ENCODE measurements around the gene MDK.
"Not testable (repeated sequence)": the region's sequence is repeated elsewhere in the genome, so short reads cannot be mapped to it uniquely, and the experiment has no call there.

Gene MDK

DNA sequence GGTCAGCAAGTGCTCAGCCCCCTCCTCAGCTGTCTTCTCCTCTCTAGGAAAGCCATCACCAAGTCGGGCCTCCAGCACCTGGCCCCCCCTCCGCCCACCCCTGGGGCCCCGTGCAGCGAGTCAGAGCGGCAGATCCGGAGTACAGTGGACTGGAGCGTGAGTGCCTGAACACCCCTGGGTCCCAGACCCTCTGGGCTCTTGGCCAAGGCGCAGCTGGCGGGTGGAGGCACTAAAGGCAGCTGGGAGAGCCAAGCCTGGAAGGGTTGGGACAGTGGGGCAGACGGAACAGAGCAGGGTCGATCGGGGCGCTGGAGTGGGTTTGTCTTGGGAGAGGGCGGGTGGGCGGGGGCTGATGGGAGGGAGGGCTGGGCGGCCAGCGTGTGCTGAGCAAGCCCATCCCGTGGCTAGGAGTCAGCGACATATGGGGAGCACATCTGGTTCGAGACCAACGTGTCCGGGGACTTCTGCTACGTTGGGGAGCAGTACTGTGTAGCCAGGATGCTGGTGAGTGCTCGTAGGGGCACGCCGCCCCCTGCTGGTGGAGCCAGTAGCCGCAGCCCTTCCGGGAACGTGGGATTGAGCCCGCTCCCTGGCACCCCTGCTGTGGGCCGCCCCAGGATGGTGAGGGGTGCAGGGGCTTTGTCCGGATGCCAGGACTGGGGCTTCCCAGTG lies 14.1 kb upstream of the MDK start:
- peak; percentile 40 to 46 for DNase-seq (ENCODE audit: low read depth in 2 of 2)

DNA sequence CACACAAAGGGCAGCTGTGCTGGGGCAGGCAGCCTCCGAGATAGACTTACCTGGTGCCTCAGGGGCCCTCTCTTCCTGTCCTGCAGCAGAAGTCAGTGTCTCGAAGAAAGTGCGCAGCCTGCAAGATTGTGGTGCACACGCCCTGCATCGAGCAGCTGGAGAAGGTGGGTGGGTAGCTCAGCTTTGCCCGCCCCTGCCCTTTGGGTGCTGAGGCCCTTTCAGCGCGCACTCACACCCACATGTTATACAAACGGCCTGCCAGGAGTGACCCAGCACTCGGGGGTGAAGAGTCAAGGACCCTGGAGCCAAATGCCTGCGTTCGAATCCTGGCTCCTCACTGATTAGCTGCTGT lies 13.6 kb upstream of the MDK start:
- no peak for DNase-seq (ENCODE audit: low read depth in 2 of 2)

DNA sequence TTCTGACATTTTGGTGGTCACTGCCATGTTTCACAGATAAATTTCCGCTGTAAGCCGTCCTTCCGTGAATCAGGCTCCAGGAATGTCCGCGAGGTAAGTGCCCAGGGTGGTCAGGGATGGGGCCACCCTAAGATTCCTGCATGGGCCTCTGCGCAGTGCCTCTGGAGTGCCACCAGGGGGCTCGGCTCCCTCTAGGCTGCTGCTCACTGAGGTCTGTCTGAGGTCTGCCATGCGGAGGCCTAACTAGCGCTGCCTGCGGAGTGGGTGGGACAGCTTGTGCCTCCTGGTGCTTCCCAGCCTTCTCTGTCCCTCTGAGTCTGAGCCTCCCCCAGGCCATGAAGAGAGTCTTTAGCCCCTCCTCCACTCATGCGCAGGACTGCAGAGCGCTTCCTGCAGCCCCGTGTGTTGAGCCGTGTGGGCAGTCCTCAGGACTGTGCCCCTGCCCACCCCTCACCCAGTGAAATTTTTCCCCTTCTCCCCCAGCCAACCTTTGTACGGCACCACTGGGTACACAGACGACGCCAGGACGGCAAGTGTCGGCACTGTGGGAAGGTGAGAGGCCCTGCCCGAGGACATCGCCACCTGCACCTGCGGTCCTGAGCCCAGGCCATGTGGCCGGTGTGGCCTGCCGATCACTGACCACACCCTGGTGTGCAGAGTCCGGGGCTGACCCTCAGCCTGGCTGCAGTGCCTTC lies 11.9 kb upstream of the MDK start:
- DNase-seq (ENCODE audit: low read depth in 2 of 2) = peak in 1 of 2 donors; percentile 33

DNA sequence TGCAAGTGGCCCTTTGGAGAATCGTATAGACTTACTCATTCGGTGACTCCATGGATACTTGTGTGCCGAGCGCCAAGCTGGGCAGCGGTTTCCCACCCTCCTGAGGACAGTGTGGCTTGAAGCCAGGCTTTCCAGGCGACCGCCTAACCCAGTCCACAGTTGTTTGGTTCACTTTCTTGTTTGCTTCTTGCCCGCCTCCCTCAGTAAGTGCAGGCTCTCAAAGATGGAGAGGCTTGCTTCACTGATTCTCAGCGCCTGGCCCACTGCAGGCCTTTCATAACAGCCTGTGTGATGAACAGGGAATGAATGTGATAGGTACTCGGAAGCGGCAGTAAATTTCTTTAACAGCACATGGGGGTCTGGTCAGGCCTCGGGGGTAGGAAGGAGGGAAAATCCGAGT lies 11.2 kb upstream of the MDK start:
- no peak for DNase-seq (ENCODE audit: low read depth in 2 of 2)

DNA sequence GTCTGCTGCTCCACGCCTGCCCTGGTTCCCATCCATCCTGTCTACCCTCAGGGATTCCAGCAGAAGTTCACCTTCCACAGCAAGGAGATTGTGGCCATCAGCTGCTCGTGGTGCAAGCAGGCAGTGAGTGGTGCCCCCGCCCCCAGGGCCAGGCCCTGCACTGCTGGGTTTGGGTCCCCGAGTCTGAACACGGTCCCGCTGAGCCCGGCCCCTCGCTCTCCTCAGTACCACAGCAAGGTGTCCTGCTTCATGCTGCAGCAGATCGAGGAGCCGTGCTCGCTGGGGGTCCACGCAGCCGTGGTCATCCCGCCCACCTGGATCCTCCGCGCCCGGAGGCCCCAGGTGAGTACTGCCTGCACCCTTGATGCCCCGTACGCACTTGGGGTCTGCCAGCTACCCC lies 10.2 kb upstream of the MDK start:
- DNase-seq (ENCODE audit: low read depth in 2 of 2) = not testable (repeated sequence)

DNA sequence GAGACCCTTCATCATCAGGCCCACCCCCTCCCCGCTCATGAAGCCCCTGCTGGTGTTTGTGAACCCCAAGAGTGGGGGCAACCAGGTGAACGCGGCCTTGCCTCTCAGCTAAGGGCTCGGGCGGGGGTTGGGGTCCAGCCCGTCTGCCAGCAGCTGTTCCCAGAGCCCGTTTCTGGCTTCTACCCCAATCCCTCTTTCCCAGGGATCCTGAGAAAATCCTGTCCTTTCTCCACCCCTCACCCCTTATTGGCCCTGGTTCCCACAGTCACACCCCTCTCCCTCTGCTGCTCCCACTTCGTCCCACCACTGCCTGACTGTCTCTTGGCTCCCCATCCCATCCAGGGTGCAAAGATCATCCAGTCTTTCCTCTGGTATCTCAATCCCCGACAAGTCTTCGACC lies 9.4 kb upstream of the MDK start:
- no peak for DNase-seq (ENCODE audit: low read depth in 2 of 2)

DNA sequence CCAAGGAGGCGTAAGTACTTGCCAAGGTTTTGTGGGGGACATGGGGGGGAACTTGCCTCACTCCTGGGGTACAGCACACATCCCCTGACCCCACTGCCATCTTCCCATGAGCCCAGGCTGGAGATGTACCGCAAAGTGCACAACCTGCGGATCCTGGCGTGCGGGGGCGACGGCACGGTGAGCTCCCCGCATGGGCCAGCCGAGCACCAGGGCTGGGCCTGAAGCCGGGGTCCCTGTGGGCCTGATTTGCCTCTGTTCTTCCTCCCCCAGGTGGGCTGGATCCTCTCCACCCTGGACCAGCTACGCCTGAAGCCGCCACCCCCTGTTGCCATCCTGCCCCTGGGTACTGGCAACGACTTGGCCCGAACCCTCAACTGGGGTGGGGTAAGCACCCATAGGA lies 9.0 kb upstream of the MDK start:
- not testable (repeated sequence) for DNase-seq (ENCODE audit: low read depth in 2 of 2)

DNA sequence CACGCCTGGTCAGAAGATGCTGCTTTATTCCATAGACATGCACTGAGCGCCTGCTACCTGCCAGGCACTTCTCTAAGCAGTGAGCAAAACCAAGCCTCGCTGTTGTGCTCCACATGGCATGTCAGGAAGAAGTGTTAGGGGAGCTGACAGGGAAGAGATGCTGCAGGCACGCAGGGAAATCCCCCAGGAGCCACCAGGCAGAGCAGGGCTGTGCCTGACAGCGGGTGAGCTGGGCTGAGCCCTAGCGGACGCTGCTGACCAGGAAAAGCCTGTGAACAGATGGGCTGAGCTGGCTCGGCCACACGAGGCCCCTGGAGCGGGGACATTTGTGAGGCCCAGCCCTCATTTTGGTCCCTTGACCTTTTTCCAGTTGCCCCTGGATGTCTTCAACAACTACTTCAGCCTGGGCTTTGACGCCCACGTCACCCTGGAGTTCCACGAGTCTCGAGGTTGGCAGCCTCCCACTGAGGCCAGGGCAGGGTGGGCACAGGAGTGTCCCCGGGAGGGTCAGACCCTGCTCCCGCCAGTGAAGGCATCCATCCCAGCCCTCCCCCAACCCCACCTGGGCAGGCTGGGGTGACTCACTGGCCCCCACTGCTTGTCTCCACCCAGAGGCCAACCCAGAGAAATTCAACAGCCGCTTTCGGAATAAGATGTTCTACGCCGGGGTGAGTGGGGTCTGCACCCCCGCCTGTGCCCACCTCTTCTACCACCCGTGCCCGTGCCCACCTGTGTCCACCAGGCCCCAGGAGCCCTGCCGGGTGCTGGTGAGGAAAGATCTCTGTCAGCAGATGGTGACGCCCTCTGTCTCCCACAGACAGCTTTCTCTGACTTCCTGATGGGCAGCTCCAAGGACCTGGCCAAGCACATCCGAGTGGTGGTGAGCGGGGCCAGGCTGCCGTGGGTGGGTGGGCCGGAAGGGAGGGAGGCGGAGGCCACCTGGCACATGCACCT lies 7.4 kb upstream of the MDK start:
- DNase-seq (ENCODE audit: low read depth in 2 of 2) = no peak

DNA sequence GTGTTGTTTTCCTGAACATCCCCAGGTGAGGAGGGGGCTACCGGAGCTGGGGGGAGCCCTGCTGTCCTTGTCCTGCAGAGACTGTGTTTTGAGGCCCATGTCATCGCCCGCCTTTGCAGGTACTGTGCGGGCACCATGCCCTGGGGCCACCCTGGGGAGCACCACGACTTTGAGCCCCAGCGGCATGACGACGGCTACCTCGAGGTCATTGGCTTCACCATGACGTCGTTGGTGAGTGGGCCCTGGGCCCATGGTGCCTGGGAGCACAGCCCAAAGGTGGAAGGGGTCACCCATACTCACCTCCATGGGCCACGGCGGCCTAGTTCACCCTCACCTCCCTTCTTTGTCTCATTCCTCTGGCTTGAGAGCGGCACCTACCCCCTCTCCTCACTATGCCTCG lies 6.7 kb upstream of the MDK start:
- DNase-seq (ENCODE audit: low read depth in 2 of 2) = no peak

DNA sequence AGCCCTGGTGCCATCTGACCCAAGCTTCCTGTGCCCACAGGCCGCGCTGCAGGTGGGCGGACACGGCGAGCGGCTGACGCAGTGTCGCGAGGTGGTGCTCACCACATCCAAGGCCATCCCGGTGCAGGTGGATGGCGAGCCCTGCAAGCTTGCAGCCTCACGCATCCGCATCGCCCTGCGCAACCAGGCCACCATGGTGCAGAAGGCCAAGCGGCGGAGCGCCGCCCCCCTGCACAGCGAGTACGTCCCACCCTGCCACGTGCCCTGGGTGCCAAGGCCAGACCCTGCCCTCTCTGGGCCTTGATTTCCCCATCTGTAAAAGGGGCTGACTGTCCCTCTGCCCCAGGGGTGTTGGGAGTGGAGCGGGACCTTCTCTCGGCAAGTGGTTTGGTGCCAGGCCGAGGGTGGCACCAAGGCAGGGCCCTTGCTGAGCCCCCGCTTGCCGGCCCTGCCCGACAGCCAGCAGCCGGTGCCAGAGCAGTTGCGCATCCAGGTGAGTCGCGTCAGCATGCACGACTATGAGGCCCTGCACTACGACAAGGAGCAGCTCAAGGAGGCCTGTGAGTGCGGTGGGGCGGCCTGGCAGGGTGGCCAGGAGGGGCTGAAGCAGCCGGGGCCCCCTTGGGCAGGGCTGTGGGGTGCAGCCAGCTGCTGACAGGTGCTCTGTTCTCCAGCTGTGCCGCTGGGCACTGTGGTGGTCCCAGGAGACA lies 5.9 kb upstream of the MDK start:
- DNase-seq (ENCODE audit: low read depth in 2 of 2) = no peak

DNA sequence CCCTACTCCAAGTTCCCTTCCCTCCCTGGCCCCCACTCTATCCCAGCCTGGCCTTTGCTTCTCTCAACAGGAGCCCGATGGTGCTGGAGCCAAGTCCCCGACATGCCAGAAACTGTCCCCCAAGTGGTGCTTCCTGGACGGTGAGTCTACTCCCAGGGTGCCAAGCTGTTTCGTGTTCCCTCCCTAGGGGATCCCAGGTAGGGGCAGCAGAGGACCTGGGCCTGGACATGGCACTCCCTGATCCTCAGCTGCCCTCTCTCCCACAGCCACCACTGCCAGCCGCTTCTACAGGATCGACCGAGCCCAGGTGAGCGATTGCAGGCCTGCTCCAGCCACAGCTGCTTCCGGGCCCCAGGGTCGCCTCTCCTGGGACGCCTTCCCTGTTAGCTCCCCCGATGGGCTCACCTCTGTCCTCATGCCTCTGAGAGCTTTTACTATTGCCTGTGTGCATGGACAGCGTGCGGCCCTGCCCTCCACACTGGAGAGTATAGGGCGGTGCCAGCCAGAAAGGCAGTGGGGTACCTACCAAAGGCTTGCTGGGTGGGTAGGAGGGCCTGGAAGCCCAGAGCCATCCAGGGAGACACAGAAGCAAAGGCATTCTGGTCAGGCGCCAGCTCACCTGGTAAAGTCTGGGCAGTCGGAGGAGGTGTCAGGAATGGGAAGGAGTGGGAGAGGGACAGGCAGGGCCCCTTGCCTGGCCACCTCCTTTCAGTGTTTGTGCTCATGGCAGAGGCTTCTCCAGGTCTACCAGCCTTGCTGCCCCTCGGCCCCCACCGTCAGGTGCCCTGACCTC lies 5.0 kb upstream of the MDK start:
- DNase-seq (ENCODE audit: low read depth in 2 of 2) = no peak

DNA sequence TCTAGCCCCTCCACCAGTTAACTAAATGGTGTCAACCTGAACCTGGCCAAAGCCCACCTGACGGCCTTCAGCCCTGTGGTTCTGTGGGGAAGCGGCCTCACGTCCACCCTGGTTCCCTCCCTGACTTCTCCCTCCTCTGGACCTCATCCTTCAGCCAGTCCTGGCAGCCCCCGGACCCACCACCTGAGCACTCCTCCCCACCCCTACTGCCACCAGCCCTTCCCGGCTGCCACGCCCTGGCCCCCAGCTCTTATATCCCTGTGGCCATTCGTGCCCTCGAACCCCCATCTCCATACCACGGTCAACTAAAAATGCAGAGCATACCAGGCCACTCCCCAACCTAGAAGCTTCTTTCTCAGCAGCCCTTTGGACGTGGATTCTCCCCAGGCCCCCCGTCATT lies 4.2 kb upstream of the MDK start:
- DNase-seq (ENCODE audit: low read depth in 2 of 2) = no peak

DNA sequence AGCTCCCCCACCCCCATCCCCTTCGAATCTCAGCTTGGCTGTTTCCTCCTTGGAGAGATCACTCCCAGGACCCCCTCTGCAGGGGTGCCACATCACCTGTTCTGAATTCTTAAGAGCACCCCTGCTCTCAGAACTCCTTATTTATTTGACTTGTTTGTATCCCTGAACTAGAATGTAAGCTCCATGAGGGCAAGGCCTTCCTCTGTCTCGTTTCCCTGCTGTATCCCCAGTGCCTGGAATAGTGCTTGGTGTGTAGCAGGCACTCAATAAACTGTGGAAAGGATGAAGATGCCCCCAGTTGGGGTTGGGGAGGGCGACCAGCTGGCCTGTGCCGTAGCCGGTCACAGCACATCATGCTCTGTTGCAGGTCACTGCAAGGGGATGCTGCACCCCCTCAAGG lies 3.6 kb upstream of the MDK start:
- no peak for DNase-seq (ENCODE audit: low read depth in 2 of 2)

DNA sequence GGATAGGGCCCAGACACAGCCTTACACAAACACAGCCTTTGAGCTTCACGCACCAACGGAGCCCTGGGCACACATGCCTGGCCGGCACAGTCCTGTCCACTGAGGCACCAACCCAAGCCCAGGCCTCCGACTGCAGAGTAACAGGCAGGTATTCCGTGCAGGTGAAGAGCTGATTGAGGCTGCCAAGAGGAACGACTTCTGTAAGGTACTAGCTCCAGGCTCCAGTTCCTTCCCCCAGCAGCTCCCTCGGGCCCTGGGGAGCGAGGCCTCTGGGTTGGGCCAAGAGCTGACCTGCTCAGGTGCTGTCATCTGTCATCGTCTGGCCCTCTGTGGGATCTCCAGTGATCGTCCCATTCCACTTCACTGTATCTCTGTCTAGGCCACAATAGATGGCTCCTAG lies 3.2 kb upstream of the MDK start:
- no peak for DNase-seq (ENCODE audit: low read depth in 2 of 2)

DNA sequence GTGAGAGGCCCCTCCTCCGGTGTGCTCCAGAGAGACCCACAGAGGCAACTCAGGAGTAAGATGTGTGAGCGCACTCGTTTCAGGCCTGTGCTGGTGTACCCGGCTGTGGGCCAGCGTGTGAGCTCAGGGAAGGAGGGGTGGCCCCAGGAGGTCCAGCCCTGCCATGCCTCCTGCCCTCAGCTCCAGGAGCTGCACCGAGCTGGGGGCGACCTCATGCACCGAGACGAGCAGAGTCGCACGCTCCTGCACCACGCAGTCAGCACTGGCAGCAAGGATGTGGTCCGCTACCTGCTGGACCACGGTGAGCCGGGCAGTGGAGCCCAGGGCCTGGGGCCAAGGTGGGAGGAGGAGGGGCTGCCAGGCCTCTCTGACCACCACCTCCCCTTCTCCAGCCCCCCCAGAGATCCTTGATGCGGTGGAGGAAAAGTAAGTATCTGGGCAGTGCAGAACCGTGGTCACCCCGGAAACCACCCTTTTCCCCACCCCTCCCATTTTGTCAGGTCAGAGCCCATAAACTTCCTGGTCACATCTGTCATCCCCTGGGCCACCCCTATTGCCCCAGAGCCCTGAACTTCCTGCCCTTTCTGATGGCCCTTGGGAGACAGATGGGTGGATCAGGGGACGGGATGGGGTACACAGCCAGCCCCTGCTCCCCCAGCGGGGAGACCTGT lies 2.5 kb upstream of the MDK start:
- DNase-seq (ENCODE audit: low read depth in 2 of 2) = no peak

DNA sequence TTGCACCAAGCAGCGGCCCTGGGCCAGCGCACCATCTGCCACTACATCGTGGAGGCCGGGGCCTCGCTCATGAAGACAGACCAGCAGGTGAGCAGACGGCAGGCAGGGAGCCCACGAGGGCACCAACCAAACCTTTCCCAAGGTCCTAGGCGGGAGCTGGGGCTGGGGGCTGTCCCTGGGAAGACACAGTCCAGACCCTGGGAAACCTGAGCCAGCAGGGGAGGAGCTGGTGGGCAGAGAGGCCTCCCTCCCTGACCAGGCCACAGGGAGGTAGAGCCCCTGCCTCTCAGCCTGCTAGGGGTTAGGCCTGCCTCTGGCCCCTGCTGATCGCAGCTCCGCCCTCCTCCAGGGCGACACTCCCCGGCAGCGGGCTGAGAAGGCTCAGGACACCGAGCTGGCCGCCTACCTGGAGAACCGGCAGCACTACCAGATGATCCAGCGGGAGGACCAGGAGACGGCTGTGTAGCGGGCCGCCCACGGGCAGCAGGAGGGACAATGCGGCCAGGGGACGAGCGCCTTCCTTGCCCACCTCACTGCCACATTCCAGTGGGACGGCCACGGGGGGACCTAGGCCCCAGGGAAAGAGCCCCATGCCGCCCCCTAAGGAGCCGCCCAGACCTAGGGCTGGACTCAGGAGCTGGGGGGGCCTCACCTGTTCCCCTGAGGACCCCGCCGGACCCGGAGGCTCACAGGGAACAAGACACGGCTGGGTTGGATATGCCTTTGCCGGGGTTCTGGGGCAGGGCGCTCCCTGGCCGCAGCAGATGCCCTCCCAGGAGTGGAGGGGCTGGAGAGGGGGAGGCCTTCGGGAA lies 1.8 kb upstream of the MDK start:
- not testable (repeated sequence) for DNase-seq (ENCODE audit: low read depth in 2 of 2)

DNA sequence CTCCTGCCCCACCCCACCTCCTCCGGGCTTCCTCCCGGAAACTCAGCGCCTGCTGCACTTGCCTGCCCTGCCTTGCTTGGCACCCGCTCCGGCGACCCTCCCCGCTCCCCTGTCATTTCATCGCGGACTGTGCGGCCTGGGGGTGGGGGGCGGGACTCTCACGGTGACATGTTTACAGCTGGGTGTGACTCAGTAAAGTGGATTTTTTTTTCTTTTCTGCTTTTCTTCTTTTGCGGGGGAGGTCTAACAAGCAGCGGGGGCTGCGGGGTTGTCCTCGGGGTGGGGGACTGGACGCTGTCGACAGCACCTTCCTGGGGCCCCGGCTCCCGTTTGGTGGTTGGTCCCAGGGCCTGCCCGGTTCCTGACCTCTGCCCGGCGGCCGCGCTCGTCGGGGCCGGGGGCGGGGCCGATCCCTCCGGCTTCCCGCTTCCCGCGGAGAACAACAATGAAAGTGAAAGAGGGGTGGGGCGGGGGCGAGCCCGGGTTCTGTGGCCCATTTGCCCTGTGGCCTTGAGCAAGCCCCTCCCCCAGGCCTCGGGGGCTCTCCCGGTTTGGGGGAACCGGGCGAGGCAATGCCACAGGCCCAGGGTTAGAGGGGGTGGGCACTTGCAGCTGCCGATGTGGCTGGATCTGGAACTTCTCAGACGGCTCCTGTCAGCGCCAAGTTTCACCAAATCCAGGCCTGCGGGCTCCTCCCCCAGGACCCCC lies 975 bp upstream of the MDK start:
- DNase-seq (ENCODE audit: low read depth in 2 of 2) = peak; percentile 44 to 49

DNA sequence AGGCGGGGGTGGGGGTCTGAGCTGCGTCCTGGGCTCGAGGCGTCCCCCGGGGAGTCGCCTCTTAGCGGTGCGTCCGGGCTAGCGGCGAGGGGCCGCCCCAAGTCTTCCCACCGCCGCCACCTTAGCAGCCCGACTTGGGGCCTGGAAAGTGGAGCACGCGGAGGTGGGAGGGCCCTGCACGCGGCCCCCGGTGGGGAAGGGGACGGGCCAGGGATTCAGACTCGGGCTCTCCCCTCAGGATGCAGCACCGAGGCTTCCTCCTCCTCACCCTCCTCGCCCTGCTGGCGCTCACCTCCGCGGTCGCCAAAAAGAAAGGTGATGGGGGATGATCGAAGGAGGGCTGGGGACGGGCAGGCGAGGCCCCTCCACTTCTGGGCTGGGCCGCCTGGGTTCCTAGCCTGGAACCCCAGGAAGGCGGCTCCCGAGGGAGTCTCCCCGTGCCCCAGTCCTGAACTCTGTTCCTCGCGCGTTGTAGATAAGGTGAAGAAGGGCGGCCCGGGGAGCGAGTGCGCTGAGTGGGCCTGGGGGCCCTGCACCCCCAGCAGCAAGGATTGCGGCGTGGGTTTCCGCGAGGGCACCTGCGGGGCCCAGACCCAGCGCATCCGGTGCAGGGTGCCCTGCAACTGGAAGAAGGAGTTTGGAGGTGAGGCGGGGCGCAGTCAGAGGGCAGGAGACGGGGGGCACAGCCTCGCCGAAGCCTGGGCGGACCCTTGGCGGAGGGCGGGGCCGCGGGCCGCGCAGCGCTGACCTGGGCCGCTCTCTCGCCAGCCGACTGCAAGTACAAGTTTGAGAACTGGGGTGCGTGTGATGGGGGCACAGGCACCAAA lies 563 bp downstream of the MDK start:
- no peak for DNase-seq (ENCODE audit: low read depth in 2 of 2)
